Ascending aorta (tissue), 2 donors: ENCODE data around the gene PRR15L. TPM values are rescaled to one million over a fixed set of nuclear protein-coding genes. Genes with fewer than 3 reads are reported as not detected.

Source experiments
- DNase-seq, 2 donors: peaks; one replicate each; pipeline ENCODE4 v3.0.0-alpha.2; 2019; ENCODE audit warnings: low spot score in 2 of 2
- H3K27ac ChIP-seq, 2 donors: fragments of 200-600 bp; sonication (generic); one replicate each; pipeline ENCODE4 v1.5.1; 2016 to 2017; ENCODE audit warnings: mild to moderate bottlenecking in 1 of 2
- H3K27me3 ChIP-seq: fragments of 200-600 bp; sonication (generic); one replicate; pipeline ENCODE4 v1.5.1; 2017
- H3K36me3 ChIP-seq, 2 donors: fragments of 200-600 bp; sonication (generic); one replicate each; pipeline ENCODE4 v1.5.1; 2016
- H3K4me1 ChIP-seq, 2 donors: fragments of 200-600 bp; sonication (generic); one replicate each; pipeline ENCODE4 v1.5.1; 2016 to 2017; ENCODE audit warnings: mild to moderate bottlenecking in 1 of 2
- H3K4me3 ChIP-seq, 2 donors: fragments of 200-600 bp; sonication (generic); one replicate each; pipeline ENCODE4 v1.5.1; 2016 to 2017; ENCODE audit warnings: mild to moderate bottlenecking in 1 of 2
- H3K9me3 ChIP-seq, 2 donors: fragments of 200-600 bp; sonication (generic); one replicate each; pipeline ENCODE4 v1.5.1; 2016
- intact Hi-C: fragments of 100-400 bp; cut with DNase I; formaldehyde crosslinking; loops from one replicate; pipeline ENCODE4 v1.15.1; 2023
- total RNA-seq: library from RNA; depleted of rRNA; stranded (reverse); fragments of >200 nt; gene quantifications from one replicate; pipeline ENCODE4 v1.1.0, GENCODE V29; 2016
- TF ChIP-seq, protein P1 (sequence below), 3 experiments: fragments of 200-600 bp in 2 of 3; fragments of 450-650 bp in 1 of 3; sonication (generic) in 2 of 3; IDR thresholded peaks; one replicate each; pipeline ENCODE4 v1.5.1; 2016 to 2019; ENCODE audit warnings: antibody characterized with exemption in 3 of 3, mild to moderate bottlenecking in 1 of 3, moderate library complexity in 1 of 3

The PRR15L gene
- total RNA-seq, 1 donor from 2014 or later: not detected

GRCh38 chr17:47986520-47986919 lies 28.8 kb upstream of the PRR15L start:
- intact Hi-C loops: no loop called here
- Histone ChIP-seq H3K36me3 (peaks cover 7 to 12% of the 10 kb centered on the region in 2 donors), H3K27me3 (no peaks in the 10 kb centered on the region), H3K4me3 (no peak overlapping the region), H3K4me1 (peaks cover 0 to 3% of the 10 kb centered on the region in 2 donors), H3K27ac (no peak overlapping the region), H3K9me3 (no peaks in the 10 kb centered on the region)
- no peak for DNase-seq
- TF ChIP-seq, protein P1, sequence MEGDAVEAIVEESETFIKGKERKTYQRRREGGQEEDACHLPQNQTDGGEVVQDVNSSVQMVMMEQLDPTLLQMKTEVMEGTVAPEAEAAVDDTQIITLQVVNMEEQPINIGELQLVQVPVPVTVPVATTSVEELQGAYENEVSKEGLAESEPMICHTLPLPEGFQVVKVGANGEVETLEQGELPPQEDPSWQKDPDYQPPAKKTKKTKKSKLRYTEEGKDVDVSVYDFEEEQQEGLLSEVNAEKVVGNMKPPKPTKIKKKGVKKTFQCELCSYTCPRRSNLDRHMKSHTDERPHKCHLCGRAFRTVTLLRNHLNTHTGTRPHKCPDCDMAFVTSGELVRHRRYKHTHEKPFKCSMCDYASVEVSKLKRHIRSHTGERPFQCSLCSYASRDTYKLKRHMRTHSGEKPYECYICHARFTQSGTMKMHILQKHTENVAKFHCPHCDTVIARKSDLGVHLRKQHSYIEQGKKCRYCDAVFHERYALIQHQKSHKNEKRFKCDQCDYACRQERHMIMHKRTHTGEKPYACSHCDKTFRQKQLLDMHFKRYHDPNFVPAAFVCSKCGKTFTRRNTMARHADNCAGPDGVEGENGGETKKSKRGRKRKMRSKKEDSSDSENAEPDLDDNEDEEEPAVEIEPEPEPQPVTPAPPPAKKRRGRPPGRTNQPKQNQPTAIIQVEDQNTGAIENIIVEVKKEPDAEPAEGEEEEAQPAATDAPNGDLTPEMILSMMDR (IDR thresholded peaks at IDR 0.05): no peak

DNA sequence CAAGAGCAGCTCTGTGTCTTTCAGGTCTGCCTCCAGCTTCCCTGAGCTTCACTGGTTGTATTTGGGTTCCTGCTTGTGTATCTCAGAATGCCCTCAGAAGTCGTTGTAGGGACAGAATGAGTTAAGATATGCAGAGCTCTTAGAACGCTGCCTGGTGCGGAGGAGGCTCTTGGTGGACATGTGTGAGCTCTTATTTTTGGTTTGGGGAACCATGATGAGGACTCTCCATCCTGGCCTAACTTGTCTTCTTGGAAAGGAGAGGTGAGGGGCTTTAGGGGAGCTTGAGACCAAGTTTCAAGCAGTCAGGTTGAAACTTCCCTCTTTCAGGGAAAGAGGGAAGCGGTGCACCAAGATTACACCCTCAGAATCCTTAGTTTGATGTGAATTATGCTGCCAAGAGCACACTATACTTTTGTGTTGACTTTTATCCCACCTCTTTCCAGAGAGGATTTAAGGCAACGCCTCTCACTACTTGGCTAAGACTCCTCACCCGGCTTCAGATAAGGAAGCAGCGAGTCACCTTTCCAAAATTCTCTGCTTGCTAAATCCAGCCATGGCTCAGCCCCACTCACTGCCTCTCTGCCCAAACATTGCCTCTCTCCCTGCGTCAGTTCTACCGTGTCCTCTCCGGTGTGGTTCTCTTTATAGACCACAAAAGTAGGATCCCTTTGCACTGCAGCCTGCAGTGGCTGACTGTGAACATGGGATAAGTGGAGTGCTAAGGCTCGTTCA lies 26.0 kb upstream of the PRR15L start:
- Histone ChIP-seq H3K27ac (no peak overlapping the region), H3K4me3 (no peak overlapping the region), H3K4me1 (peaks cover 0 to 3% of the 10 kb centered on the region in 2 donors), H3K9me3 (no peaks in the 10 kb centered on the region), H3K36me3 (peaks cover 33 to 41% of the 10 kb centered on the region in 2 donors), H3K27me3 (no peaks in the 10 kb centered on the region)
- intact Hi-C loops: no loop called here
- TF ChIP-seq, protein P1 (IDR thresholded peaks at IDR 0.05): no peak
- DNase-seq: no peak

- H3K9me3 ChIP-seq: no peaks in the 10 kb centered on the region
- intact Hi-C loops: no loop called here
- peaks cover 40 to 49% of the 10 kb centered on the region in 2 donors for H3K36me3 ChIP-seq
- peaks cover 0 to 3% of the 10 kb centered on the region in 2 donors for H3K4me1 ChIP-seq
- H3K27ac ChIP-seq: no peak overlapping the region
- TF ChIP-seq, protein P1 (IDR thresholded peaks at IDR 0.05): no peak
- H3K4me3 ChIP-seq: no peak overlapping the region
- no peaks in the 10 kb centered on the region for H3K27me3 ChIP-seq
- no peak for DNase-seq
Observed at GRCh38 chr17:47982645-47983390, 25.1 kb upstream of the PRR15L start.

DNA sequence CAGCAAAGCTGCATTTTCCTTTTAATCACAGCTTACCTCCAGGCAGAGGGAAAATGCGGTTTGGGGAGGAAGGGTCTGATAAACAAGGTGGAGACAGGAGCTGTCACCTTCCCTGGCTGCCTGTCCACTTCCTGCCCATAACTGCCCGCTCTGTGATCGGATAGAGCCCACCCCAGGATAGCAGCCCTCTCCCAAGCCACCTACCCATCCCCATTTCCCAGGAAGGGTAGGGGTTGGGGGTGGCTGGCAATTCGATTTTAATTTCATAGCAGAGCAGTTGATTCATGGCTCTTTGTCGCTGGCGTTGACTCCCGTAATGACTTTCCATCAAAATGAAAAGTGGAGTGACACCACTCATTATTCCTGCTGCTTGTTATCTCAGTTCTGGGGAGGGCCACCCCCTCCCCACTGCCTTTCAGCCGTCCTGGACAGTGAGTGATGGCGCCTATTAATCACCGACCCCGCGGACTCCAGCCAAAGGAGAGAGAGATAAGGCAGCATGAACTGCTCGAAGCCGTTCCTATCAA lies 24.5 kb upstream of the PRR15L start:
- intact Hi-C loops: no loop called here
- Histone ChIP-seq H3K27me3 (no peaks in the 10 kb centered on the region), H3K4me3 (no peak overlapping the region), H3K9me3 (no peaks in the 10 kb centered on the region), H3K4me1 (no peaks in the 10 kb centered on the region), H3K27ac (no peak overlapping the region), H3K36me3 (peaks cover 47 to 56% of the 10 kb centered on the region in 2 donors)
- DNase-seq: no peak
- TF ChIP-seq, protein P1 (IDR thresholded peaks at IDR 0.05): no peak

- no peak overlapping the region for H3K27ac ChIP-seq
- H3K4me3 ChIP-seq: no peak overlapping the region
- H3K36me3 ChIP-seq: peaks cover 54 to 63% of the 10 kb centered on the region in 2 donors
- no peak for DNase-seq
- no peaks in the 10 kb centered on the region for H3K9me3 ChIP-seq
- TF ChIP-seq, protein P1 (IDR thresholded peaks at IDR 0.05): no peak
- intact Hi-C loops: no loop called here
- H3K27me3 ChIP-seq: no peaks in the 10 kb centered on the region
- H3K4me1 ChIP-seq: no peaks in the 10 kb centered on the region
Observed at GRCh38 chr17:47981462-47981861, 23.8 kb upstream of the PRR15L start.
